Measurements from ENCODE around the gene CXCL3.
"Not testable (repeated sequence)": the region's sequence is repeated elsewhere in the genome, so short reads cannot be mapped to it uniquely, and the experiment has no call there.

The CXCL3 gene

DNA sequence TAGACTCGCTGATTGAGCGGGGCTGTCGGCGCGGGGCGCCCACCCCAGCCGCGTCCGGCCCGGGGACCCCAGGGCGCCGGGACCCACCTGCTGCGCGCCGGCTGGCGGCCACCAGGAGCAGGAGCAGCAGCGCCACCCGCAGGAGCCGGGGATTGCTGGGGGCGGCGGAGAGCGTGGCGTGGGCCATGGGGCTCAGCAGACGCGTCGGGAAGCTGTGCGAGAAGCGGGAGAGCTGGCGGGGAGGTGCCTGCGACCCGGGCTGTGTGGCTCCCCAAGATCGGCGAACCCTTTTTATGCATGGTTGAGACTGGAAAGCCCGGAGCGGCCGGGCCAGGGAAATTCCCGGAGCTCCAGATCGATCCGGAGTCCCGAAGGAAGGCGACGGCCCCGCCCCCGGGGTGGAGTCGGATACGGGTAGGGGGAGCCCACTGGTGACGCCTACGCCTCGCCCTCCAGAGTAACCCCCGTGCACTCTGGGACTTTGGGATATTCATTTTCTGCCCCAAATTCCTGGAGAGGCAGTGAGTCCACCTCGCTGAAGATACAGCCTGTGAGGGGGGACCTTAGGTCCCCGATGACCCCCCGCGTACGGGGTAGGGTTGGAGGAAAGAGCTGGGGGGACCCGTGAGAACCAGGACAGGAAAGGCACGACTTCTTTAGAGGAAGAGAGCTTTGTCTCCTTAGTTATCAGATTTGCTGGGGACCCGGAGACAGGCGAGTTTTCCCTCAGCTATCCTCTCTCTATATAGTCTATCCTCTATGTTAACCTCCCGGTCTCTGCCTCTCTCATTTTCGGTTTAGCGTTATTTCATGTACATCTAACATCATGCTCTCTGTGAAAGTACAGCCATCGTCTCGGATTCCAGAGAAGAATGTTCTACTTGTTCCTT is at the start of gene CXCL3:
Gene CXCL3, minus strand, starts transcription at position 265 of the 890 bp plus-strand sequence. Its CDS starts 78 bp downstream, at position 187.
- no peak for DNase-seq

DNA sequence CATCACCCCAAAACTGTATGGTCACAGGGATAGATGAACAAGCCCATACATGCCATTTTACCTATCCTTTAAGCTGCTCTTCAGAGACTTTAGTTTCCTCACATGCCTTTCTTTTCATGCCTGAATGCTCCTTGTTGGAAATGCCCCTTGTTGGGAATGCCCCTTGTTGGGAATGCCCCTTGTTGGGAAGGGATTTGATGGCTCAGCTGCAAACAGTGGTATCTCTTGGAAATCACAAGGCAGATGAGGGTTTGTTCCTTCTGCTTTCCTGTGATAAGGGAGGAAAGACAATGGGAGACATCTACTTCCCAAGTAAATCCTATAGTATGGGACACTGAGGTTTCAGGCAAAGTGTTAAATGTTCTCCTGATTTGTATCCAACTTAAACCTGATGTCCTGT is 49.0 kb upstream of the CXCL3 start:
- DNase-seq: no peak

DNA sequence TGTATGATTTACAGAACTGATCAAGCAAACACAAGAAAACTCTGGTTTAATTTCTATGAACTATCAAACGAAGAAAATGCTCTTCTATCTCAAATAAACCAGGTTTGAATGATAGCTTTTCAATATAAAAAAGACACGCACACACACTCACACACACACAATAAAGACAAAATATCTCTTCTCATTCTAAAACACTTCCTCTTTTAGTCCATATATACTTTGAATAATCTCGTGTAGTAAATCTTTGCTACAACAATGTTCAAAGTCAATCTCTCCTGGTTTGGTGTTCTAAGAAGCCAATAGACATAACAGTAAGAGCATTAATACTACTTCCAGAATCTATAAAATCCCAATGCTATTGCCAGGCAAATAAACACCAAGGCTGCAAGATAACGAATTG is 47.2 kb upstream of the CXCL3 start:
- no peak for DNase-seq

DNA sequence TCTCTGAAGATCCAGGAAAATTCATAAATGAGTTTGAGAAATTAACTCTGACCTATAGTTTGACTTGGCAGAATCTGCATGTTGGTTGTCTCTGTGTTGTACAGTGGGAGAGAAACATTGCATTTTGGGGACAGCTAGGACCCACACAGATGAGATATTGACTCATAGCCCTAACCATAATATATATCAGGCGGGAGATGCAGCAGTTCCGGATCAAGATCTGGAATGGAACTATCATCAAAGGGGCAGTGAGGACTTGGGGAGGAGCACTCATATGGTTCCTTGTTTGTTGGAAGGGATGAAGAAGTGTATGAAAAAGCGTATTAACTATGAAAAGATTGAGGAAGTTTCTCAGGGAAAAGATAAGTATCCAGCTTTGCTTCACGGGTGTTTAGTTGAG is 46.5 kb upstream of the CXCL3 start:
- DNase-seq: no peak

DNA sequence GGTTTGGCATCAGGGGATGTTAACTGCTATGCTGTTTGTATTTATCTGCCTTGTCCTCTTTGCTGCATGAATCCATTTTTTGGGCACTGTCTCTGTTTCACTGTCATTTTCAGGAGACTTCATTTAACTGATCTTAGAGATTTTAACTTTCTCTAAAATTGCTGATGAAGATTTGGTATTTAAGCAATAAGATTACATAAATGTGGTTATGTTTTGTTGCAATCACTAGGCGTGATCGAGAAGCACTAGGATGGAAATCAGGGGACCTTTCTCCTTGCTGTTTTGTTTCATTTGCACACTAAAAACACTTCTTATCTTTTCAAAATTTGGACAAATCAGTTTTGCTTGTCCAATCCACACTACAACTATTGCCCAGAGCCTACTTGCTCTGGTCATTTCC is 45.1 kb upstream of the CXCL3 start:
- DNase-seq: no peak

DNA sequence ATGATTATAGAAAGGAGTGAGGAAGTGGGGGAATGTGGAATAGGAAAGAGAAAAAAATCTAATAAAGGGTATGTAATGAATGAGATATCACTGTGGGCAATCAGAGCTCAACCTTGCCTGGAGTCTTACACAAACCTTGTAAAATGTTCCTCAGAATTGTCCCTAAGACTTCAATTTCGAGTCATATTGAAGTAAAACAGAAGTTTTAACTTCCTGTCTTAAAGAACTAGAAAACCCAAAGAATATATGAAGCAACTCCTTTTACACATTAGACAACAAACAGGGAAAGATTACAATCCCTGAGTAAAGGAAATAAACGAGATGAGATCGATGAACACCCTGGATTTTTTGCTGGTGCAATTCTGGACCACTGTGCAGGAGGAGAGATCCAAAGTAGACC is 42.5 kb upstream of the CXCL3 start:
- no peak for DNase-seq

DNA sequence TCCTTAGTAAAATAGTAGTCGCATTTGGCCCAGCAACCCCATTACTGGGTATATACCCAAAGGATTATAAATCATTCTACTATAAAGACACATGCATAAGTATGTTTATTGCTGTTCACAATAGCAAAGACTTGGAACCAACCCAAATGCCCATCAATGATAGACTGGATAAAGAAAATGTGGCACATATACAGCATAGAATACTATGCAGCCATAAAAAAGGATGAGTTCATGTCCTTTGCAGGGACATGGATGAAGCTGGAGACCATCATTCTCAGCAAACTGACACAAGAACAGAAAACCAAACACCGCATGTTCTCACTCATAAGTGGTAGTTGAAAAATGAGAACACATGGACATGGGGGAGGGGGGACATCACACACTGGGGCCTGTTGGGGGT is 41.9 kb upstream of the CXCL3 start:
- not testable (repeated sequence) for DNase-seq

DNA sequence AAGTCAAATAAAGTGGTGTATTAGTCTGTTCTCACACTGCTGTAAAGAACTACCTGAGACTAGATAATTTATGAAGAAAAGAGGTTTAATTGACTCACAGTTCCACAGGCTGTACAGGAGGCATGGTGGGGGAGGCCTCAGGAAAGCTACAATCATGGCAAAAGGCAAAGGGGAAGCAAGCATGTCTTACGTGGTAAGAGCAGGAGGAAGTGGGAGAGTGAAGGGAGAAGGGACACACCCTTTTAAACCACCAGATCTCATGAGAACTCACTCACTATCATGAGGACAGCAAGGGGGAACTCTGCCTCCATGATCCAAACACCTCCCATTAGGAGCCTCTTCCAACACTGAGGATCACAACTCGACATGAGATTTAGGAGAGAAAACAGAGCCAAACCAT is 40.5 kb upstream of the CXCL3 start:
- DNase-seq: not testable (repeated sequence)

DNA sequence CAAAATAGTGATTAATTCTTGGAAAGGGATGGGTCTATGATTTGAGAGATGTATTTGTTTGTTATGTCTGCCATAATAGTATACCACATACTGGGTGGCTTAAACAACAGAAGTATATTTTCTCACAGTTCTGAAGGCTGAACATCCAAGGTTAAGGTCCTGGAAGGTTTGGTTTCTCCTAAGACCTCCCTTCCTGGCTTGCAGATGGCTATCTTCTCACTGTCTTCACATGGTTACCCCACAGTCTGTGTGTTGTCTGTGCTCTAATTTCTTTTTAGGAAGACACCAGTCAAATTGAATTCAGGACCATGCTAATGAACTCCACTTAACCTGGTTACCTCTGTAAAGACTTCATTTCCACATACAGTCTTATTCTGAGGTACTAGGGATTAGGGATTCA is 34.9 kb upstream of the CXCL3 start:
- no peak for DNase-seq

DNA sequence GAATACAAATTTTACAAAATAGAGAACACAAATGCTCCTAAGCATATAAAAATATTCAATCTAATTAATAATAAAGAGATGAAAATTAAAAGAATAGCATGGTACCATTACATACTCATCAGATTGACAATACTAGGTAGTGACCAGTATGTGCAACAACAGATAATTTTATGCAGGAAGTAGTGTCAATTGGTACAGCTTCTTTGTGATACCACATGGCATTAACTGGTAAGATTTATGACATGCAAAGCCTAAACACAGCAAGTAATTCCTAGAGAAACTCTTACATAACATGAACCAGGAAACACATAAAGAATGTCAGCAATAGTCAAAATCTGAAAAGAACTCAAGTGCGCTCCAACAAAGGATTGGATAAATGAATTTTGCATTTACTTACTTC is 34.2 kb upstream of the CXCL3 start:
- DNase-seq: no peak

DNA sequence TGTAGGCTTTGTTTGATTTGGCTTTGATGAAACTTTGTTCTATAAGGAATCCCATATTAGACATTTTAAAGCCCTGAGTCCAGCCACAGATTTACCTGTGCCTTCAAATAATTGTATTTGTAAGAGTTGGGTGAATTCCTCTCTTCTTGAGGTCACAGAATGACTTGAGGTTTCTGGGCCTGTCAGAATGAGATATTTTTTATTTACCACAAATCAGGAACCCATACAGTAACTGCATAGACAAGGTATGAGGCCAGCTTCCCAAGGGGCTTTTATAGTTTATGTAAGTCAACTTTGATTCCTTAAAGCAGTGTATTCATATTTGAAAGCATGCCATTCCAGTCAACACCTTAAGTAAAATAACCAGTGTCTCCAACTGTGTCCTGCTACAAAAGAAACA is 29.1 kb upstream of the CXCL3 start:
- no peak for DNase-seq

DNA sequence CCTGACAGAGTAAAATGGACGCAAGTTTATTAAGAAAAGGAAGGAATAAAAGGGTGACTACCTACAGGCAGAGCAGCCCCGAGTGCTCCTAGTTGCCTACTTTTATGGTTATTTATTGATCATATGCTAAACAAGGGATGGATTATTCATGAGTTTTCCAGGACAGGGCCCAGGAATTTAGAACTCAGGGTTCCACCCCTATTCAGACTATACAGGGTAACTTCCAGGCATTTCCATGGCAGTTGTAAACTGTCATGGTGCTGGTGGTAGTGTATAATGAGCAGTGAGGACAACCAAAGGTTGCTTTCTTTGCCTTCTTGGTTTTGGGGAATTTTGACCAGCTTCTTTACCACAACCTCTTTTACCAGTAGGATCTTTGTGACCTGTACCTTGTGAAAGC is 27.7 kb upstream of the CXCL3 start:
- DNase-seq: no peak

DNA sequence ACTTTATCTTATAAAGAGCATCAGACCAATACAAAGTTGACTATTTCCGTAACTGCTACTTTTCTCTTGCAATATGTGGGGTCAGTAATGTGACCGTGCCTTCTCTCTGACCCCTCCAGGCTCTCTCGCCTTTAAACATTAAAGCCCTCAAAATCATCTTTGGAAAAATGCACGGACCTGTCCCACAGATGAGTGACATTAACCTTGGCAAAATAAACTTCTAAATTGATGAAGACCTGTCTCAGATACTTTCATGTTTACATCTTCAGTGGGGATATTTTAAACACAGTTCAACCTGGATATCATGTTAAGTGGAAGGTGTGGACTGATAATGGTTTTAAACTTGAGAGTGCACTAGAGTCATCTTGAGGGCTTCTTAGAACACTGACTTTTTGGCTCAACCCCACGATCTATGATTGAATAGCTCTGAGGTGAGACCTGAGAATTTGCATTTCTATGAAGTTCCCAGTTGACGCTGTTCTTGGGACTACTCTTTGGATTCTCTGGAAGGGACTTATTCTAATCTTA is 26.7 kb upstream of the CXCL3 start:
- no peak for DNase-seq

DNA sequence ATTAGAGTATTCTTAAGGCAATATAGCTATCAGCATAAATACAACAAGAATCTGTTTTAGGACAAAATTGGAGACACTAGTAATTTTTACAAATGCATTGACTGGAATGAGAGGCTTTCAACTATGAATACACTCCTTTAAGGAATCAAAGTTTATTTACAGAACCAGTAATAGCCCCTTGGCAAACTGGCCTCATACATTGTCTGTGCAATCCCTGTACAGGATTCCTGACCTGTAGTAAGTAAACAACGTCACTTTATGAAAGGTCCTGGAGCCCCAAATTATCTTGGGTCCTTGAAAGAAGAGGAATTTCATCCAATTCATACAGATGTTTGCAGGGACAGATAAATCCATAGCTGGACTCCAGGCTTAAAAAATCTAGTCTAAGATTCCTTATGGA is 25.4 kb upstream of the CXCL3 start:
- DNase-seq: no peak

DNA sequence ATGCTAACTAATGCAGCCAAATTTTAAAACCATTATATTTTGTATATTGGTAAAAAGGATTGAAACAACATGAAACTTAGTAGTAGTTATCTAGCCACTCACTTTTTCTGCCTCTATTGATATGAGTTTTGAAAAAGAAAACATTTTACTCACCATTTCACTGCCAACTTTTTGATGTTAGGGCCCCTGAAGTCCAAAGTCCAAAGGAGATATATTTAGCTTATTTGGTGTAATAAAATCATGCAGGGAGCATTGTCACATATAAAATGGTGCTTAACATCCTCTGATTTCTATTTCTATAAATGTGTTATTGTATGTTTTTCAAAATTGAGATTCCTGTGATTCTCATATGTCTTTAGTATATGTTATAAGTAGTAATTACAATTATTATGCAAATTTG is 24.5 kb upstream of the CXCL3 start:
- no peak for DNase-seq

DNA sequence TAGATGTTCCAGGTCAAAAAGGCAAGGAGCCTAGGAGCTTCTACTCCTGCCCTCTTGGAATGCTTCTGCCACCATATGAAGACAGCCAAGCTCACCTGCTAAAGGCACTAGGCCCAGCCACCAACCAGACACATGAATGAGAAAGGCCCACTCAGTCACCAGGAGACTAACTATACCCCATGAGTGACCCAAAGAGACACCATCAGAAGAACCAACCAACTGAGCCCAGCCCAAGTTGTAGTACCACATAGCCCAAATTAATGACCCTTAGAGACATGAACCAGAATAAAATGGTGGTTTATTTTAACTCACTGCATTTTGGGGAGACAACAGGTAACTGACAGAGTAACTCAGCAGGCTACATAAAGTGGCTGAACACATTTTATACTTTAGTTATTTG is 22.9 kb upstream of the CXCL3 start:
- DNase-seq: no peak

DNA sequence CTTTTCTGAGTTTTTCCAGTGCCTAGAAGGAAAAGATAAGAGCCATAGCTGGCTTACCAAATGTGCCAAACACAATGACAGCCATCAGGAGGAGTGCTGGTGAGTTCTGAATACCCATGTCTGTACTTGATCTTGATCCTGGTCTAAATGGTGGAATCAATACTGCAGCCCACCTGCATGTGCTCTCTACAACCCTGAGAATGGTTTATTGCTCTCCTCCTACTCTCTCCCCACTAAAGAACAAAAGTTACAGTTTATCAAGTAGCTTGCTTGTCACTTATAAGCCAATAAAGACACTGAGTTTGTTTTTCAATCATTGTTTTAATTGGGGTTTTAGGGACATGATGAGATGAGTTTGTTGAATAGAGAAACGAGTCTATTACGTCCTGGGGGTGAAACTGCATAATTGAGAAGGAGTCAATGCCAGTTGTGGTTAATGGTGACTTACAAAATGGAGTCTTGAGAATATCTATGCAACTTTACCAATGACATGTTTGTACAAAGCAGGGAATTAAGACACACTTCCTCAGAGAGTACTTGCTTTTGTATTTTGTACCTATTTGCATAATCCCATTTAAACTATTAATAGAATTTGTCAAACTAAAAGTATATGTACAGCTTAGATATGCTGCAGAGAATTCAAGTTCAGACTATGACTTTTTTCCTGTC is 20.8 kb upstream of the CXCL3 start:
- DNase-seq: no peak

DNA sequence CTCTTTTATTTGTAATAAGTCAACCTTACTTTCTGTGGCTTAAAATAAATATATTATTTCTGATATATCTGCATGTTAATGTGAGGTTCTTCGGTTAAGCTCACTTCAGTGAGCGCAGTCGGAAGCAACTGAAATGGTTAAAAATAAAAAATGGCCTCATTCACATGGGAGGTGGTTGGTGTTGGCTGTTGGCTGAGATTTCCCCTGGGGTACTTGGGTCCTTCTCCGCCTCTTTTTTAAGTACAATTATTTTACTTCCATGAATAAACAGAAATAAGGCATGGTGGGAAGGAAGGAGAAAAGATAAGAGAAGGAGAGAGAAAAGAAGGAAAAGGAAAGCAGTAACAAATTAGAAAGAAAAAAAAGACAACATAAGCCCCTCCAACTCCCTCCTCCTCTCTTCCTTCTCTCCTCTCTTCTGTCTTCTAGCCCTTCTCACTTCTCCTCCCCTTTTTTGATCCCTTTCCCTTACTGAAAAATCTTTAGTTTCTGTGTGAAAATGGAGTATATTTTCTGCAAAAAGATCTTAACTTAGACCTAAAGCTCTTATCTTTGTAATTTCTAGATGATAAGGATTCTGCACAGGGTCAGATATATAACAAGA is 19.7 kb upstream of the CXCL3 start:
- no peak for DNase-seq

DNA sequence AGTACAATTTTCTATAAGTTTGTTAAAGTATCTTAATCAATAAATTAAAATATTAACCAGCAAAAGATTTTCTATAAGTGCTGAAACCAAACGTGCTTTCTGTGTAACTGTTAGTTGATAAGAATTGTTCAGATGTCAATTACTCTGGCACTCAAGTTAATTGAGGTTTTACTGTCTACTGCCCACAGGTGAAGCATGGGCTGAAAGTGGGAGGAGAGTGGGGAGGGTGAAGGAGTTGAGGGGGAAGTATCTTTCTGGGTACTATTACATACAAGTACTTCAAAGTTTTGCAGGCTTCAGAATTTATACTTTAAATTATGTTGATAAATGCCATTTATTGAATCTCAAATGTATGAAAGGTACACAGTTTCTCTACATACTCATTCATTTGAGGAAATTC is 19.1 kb upstream of the CXCL3 start:
- no peak for DNase-seq

DNA sequence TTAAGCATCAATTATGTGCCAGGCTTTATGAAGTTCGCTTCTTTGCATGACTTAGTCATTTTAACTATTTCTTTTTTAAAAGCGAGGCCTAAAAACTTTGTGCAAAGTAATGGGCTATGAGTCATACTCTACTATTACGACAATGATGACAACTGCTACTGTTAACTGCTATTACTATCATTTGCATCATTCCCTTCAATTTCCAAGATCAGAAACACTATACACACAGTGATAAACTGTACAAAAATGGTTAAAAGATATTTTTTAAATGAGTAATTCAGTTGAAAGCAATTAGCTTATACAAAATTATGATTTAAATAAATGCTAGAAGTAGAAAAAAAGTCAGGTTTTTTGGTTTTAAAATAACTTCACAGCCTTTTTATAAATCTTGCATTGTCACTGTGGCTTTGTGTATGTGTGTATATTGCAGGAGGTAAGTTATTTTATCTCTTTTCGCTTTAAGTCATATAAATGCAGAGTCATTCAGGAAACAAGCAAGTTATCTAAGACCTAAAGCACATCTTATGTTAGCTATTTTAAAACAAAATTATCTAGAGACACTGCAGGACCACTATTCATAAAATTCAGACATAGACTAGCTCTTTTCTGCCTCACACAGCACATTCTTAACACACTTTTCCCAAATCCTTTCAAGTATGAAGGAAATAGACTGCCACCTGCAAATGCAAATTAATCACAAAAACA is 18.5 kb upstream of the CXCL3 start:
- no peak for DNase-seq

DNA sequence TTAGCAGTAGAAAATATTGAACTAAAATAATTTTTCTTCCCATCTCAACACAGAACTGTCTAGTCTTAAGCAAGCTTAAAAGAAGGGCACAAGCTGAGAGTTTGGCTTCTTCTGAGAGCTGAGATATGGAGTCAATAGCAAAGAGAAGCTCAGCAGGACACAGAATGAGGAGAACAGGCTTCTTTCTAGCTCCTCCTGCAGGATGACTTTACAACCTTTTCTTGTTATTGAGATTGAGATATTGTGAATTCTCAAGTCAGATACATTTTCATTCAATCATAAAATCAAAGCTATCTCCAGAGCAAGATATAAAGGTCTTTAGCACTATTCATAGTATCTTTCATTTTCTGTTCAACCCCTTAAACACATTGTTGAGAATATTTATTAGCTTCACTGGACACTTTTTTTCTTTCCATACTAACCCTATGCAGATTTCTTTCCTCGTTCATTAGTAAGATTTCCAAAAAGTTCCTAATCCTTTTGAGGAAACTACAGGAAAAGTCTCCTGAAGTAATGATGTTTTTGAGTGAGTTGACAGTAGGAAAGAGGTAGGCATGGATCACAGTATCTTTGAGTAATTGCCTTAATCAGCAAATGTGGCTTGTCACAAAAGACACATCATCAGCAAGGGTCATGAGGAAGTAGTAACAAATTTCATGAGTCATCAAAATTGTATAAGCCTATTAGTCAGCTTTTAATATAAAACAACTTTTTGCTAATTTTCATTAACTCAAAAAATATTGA is 17.8 kb upstream of the CXCL3 start:
- no peak for DNase-seq

DNA sequence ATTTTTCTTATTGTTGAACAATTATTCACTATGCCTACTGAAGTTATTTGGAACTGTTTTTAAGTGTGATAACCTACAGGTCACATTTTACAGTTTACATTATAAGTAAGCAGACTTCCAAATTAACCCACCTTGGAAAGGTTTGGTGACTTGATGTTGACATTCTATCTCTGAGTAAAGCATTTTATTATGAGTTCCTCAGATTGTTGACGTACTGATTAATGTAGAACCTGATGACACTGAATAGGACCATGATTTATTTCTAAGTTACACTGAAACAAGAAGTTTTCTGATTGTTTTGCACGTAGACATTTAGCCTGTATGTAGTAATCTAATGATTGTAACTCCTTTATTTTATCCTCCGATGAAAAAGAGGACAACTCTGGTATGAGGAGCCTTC is 17.0 kb upstream of the CXCL3 start:
- no peak for DNase-seq
